Fibroblast of mammary gland (primary cell): Measurements from ENCODE around the gene ST8SIA6.

Source experiments
- DNase-seq: peaks from one replicate; pipeline ENCODE4 v3.0.0-alpha.2; 2010; ENCODE audit warnings: low read depth
- H3K4me3 ChIP-seq: 2 replicates; pipeline ENCODE4 v1.5.1; 2011; ENCODE audit warnings: low read depth, mild to moderate bottlenecking, low read length, moderate library complexity; ENCODE audit not compliant: control insufficient read depth
- TF ChIP-seq, protein P1 (sequence below): conservative IDR thresholded peaks from 2 replicates; pipeline ENCODE4 v1.5.1; 2011; ENCODE audit warnings: low read depth, low read length, inconsistent platforms; ENCODE audit not compliant: control insufficient read depth, insufficient read depth

The ST8SIA6 gene

DNA sequence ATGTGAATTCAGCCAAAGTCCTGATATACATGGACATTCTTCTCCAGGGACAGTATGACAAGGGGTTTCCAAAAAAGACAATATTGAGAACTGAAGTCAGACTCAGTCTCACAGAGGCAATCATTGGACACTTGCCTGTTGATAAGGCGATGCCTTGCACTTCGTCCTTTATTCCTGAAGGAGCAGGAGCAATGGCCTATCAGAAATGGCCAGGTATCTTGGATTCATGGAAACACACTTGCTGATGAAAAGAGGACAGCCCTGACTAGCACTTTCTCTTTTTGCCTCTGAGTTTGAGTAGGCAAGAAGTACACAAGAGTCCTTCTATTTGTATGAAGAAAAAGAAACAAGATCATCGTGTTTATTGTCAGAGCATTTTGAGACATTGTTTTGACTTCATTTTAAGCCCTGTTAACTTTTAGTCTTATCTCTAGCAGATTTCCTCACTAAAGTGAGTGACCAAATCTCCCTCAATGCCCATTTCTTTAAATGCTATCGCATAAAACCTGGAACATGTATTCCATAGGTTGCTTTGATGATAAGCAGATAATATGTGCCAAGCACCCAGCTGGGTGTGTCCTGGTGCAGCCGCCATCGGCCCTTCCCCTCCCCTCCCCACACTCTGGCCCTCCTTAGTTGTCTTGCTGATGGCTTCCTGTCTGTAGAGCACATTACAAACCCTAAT lies 26.6 kb downstream of the ST8SIA6 start:
- TF ChIP-seq, protein P1, sequence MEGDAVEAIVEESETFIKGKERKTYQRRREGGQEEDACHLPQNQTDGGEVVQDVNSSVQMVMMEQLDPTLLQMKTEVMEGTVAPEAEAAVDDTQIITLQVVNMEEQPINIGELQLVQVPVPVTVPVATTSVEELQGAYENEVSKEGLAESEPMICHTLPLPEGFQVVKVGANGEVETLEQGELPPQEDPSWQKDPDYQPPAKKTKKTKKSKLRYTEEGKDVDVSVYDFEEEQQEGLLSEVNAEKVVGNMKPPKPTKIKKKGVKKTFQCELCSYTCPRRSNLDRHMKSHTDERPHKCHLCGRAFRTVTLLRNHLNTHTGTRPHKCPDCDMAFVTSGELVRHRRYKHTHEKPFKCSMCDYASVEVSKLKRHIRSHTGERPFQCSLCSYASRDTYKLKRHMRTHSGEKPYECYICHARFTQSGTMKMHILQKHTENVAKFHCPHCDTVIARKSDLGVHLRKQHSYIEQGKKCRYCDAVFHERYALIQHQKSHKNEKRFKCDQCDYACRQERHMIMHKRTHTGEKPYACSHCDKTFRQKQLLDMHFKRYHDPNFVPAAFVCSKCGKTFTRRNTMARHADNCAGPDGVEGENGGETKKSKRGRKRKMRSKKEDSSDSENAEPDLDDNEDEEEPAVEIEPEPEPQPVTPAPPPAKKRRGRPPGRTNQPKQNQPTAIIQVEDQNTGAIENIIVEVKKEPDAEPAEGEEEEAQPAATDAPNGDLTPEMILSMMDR = no peak
- no peak for DNase-seq
- H3K4me3 ChIP-seq = no peak overlapping the region

DNA sequence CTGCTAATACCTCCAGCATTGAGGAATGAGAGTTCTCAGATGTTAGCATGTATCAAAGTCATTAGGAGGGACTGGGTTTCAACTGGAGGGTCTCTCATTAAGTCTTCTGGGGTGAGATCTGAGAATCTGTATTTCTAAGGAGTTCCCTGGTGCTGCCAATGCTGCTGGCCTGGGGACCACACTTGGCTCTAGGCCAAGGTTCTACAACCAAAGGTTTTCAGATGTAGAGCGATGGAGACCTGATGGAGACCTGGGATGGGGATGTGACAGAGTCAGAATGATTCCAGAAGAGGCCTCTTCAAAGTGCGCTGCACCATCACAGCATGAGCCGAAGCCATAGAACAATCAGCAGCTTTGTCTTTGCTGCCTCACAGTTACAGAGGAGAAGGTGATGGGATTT lies 27.2 kb downstream of the ST8SIA6 start:
- no peak for DNase-seq
- no peak overlapping the region for H3K4me3 ChIP-seq
- TF ChIP-seq, protein P1 = no peak

DNA sequence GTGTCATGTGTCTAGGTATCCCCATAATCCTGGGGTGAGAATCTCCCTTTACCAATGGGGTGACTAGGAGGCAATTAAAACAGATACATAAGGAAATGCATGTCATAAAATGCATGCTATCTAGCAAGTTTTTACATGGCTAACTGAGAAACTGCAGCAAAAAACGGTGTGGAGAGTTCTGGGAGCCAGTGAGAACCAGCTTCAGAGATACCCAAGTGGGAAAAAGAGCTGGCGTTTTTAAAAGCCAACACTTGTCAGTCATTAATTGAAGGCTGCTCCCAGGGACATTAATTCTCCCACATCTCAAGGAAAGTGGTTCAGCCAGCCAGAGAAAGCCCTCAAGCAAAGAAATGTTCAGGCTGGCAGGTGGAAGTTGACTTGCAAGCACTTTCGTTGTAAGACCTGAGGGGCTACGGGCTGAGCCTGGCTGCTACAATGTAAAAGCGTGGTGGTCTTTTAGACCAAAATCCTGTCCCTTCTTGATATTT lies 28.1 kb downstream of the ST8SIA6 start:
- TF ChIP-seq, protein P1 = no peak
- no peak overlapping the region for H3K4me3 ChIP-seq
- DNase-seq = no peak

DNA sequence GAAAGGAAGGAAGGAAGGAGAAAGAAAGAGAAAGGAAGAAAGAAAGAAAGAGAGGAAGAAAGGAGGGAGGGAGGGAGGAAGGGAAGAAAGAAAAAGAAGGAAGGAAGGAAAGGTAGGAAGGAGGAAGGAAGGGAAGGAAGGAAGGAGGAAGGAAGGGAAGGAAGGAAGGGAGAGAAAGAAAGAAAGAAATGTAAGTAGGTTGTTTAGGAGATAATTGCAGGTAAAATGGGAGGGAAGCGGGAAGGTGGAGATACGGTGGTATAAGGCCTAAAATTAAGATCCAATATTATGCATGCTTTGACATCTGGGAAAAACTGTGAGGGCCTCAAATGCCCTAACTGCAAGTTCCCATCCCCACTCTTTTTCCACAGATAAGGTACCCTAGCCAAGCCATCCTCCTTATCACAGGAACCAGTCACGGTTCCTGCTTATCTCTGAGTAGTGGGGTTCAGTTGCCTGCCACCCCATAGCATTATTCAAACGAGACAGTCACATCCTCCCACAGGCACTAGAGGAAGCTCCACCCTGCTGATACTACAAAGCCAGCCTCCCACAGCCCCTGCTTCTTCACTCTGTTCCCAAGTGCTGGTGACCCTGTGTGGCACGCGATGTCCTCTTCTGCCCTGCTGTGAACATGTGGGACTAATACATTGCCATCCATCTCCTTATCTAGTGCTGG lies 28.7 kb downstream of the ST8SIA6 start:
- TF ChIP-seq, protein P1 = no peak
- H3K4me3 ChIP-seq = no peak overlapping the region
- DNase-seq = no peak

DNA sequence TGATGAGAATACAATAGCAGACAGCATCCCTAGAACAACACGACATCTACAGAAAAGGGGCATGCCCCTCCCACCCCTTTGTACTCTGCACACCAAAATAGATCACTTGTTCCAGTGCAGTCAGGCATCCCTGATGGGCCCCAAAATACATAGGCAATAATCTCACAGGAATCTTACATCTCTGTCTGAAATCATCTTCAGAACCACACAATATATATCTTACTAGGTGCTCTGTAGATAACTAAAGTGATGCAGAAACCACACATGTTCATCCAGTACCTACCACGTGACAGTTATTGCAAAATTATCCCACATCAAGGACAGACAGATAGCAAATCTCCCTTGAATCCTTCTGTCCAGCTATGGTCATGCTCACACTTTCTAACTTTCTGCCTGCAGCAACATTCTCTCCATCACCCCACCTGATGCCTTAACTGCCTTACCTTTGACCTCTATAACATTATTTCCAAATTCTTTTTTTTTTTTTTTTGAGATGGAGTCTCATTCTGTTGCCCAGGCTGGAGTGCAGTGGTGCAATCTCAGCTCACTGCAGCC lies 30.7 kb downstream of the ST8SIA6 start:
- TF ChIP-seq, protein P1 = no peak
- no peak overlapping the region for H3K4me3 ChIP-seq
- DNase-seq = peak; percentile 30

DNA sequence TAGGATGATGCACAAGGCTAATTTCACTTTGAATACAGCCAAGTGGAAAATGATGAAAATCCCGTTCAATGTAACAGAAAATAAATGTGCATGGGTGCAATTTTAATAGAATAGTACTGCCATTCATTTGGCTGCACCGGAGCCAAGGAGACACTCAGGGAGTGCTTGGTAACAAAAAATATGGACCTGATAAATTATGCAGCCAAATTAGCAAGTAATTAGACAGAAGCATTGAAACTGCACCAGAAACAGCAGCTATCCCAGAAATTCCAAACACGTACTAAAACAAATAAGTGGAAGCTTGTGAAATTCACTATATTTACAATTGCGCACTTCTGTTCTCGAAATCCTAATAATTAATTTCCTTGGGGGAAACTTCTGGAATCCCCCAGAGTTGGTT lies 31.5 kb downstream of the ST8SIA6 start:
- no peak for DNase-seq
- TF ChIP-seq, protein P1 = no peak

More for the DNA sequence above, 31.5 kb downstream of the ST8SIA6 start:
- H3K4me3 ChIP-seq = no peak overlapping the region
